DOHH2 (cell line): ENCODE measurements around the gene RBM3.

Experiments
- H3F3A ChIP-seq: fragments of 200-600 bp; sonication (generic), shearing (Covaris generic); 2 replicates; pipeline ENCODE4 v1.6.0; 2016; ENCODE audit warnings: antibody characterized with exemption, mild to moderate bottlenecking; ENCODE audit not compliant: control insufficient read depth, insufficient read depth
- H3K27ac ChIP-seq: fragments of 200-600 bp; sonication (generic); 2 replicates; pipeline ENCODE4 v1.5.1; 2014; ENCODE audit warnings: low read depth, mild to moderate bottlenecking, low read length, moderate library complexity
- H3K27me3 ChIP-seq: fragments of 200-600 bp; sonication (generic); 2 replicates; pipeline ENCODE4 v1.6.1; 2014; ENCODE audit warnings: mild to moderate bottlenecking, low read length, mixed read lengths; ENCODE audit not compliant: control insufficient read depth
- H3K36me3 ChIP-seq: fragments of 200-600 bp; sonication (generic); 2 replicates; pipeline ENCODE4 v1.6.1; 2014; ENCODE audit warnings: mild to moderate bottlenecking, low read length, moderate library complexity, mixed read lengths; ENCODE audit not compliant: control insufficient read depth
- H3K4me1 ChIP-seq: fragments of 200-600 bp; sonication (generic); 2 replicates; pipeline ENCODE4 v1.6.1; 2014; ENCODE audit warnings: mild to moderate bottlenecking, low read length, mixed read lengths; ENCODE audit not compliant: control insufficient read depth
- H3K4me2 ChIP-seq: fragments of 200-600 bp; sonication (generic); 2 replicates; pipeline ENCODE4 v1.6.0; 2014; ENCODE audit warnings: mild to moderate bottlenecking, low read length, moderate library complexity
- H3K4me3 ChIP-seq: fragments of 200-600 bp; sonication (generic); 2 replicates; pipeline ENCODE4 v1.5.1; 2014; ENCODE audit warnings: mild to moderate bottlenecking, low read length, mixed read lengths
- H3K79me2 ChIP-seq: fragments of 200-600 bp; sonication (generic); 2 replicates; pipeline ENCODE4 v1.6.1; 2014; ENCODE audit warnings: mild to moderate bottlenecking, low read length, mixed read lengths; ENCODE audit not compliant: control insufficient read depth
- H3K9me2 ChIP-seq: fragments of 200-600 bp; sonication (generic); replicated peaks from 2 replicates; pipeline ENCODE4 v1.6.1; 2014; ENCODE audit warnings: mild to moderate bottlenecking, low read length, mixed read lengths; ENCODE audit not compliant: control insufficient read depth
- H3K9me3 ChIP-seq: fragments of 200-600 bp; sonication (generic); 2 replicates; pipeline ENCODE4 v1.6.1; 2014; ENCODE audit warnings: antibody characterized with exemption, low read length, mixed read lengths; ENCODE audit not compliant: control insufficient read depth, insufficient read depth
- H4K20me1 ChIP-seq: fragments of 200-600 bp; sonication (generic); 2 replicates; pipeline ENCODE4 v1.6.0; 2014; ENCODE audit warnings: low read depth, mild to moderate bottlenecking, antibody characterized with exemption, low read length, moderate library complexity; ENCODE audit not compliant: control insufficient read depth, insufficient read depth
- EZH2phosphoT487 ChIP-seq: fragments of 200-600 bp; sonication (generic); IDR thresholded peaks from 2 replicates; pipeline ENCODE4 v1.6.1; 2017; ENCODE audit warnings: borderline replicate concordance, mild to moderate bottlenecking, antibody characterized with exemption, low read length, moderate library complexity, mixed read lengths
- TF ChIP-seq, protein P1 (sequence below): fragments of 200-600 bp; sonication (generic); IDR thresholded peaks from one replicate; pipeline ENCODE4 v1.5.1; 2014; ENCODE audit warnings: antibody characterized with exemption, mild to moderate bottlenecking, low read depth, low read length; ENCODE audit not compliant: poor library complexity, severe bottlenecking

Gene RBM3

GRCh38 chrX:48599341-48599740 is 25.1 kb downstream of the RBM3 start:
- TF ChIP-seq, protein P1, sequence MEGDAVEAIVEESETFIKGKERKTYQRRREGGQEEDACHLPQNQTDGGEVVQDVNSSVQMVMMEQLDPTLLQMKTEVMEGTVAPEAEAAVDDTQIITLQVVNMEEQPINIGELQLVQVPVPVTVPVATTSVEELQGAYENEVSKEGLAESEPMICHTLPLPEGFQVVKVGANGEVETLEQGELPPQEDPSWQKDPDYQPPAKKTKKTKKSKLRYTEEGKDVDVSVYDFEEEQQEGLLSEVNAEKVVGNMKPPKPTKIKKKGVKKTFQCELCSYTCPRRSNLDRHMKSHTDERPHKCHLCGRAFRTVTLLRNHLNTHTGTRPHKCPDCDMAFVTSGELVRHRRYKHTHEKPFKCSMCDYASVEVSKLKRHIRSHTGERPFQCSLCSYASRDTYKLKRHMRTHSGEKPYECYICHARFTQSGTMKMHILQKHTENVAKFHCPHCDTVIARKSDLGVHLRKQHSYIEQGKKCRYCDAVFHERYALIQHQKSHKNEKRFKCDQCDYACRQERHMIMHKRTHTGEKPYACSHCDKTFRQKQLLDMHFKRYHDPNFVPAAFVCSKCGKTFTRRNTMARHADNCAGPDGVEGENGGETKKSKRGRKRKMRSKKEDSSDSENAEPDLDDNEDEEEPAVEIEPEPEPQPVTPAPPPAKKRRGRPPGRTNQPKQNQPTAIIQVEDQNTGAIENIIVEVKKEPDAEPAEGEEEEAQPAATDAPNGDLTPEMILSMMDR, result no peak
- no peak for TF ChIP-seq EZH2phosphoT487
- H4K20me1 ChIP-seq, result no peaks in the 10 kb centered on the region
- H3K9me2 ChIP-seq, result no peaks in the 10 kb centered on the region
- no peaks in the 10 kb centered on the region for H3K27me3 ChIP-seq
- H3F3A ChIP-seq, result no peaks in the 10 kb centered on the region
- no peaks in the 10 kb centered on the region for H3K9me3 ChIP-seq
- no peak overlapping the region for H3K4me2 ChIP-seq
- H3K4me3 ChIP-seq, result no peak overlapping the region
- peaks cover 11% of the 10 kb centered on the region for H3K4me1 ChIP-seq
- H3K27ac ChIP-seq, result no peak overlapping the region
- H3K36me3 ChIP-seq, result peaks cover 5% of the 10 kb centered on the region
- 0 out of 2 replicates have a peak, but pooled peaks cover 2% of the 10 kb centered on the region for H3K79me2 ChIP-seq

DNA sequence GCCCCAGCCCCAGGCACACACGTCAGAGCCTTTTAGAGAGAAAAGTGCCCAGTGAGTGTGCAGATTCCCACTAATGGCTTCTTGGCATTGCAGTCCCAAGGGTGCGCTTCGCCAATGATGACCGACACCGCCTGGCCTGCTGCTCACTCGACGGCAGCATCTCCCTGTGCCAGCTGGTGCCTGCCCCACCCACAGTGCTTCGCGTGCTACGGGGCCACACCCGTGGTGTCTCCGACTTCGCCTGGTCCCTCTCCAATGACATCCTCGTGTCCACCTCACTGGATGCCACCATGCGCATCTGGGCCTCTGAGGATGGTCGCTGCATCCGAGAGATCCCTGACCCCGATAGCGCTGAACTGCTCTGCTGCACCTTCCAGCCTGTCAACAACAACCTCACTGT is 25.9 kb downstream of the RBM3 start:
- H4K20me1 ChIP-seq, result no peaks in the 10 kb centered on the region
- H3K9me2 ChIP-seq, result no peaks in the 10 kb centered on the region
- H3F3A ChIP-seq, result no peaks in the 10 kb centered on the region
- H3K4me2 ChIP-seq, result no peak overlapping the region
- no peak overlapping the region for H3K4me3 ChIP-seq
- no peaks in the 10 kb centered on the region for H3K9me3 ChIP-seq
- no peak for TF ChIP-seq EZH2phosphoT487
- TF ChIP-seq, protein P1, result no peak
- H3K27me3 ChIP-seq, result no peaks in the 10 kb centered on the region
- H3K79me2 ChIP-seq, result 0 out of 2 replicates have a peak, but pooled peaks cover 2% of the 10 kb centered on the region
- no peak overlapping the region for H3K27ac ChIP-seq
- H3K4me1 ChIP-seq, result peaks cover 11% of the 10 kb centered on the region
- H3K36me3 ChIP-seq, result peaks cover 5% of the 10 kb centered on the region

DNA sequence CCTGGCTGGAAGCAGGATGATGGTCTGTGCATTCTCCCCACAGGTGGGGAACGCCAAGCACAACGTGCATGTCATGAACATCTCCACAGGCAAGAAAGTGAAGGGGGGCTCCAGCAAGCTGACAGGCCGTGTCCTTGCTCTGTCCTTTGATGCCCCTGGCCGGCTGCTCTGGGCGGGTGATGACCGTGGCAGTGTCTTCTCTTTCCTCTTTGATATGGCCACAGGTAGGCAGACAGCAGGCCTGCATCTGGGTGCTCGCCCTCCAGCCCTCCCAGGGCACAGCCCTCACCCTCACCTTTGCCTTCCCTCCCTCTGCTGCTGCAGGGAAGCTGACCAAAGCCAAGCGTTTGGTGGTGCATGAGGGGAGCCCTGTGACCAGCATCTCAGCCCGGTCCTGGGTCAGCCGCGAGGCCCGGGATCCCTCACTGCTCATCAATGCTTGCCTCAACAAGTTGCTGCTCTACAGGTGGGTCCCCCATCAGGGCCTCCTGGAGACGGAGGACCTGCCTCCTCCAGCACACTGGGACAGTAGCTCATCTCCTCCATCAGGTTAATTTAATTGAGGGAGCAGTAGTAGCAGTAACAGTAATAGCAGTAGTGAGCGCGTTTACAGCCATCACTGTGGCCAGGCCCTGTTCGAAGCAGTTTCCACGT is 27.6 kb downstream of the RBM3 start:
- Histone ChIP-seq H3K27ac (no peak overlapping the region), H3K27me3 (no peaks in the 10 kb centered on the region), H3F3A (no peaks in the 10 kb centered on the region), H3K4me2 (no peak overlapping the region), H3K9me3 (no peaks in the 10 kb centered on the region), H3K79me2 (0 out of 2 replicates have a peak, but pooled peaks cover 2% of the 10 kb centered on the region), H3K9me2 (no peaks in the 10 kb centered on the region), H3K4me1 (peaks cover 9% of the 10 kb centered on the region), H4K20me1 (no peaks in the 10 kb centered on the region), H3K36me3 (peaks cover 5% of the 10 kb centered on the region), H3K4me3 (no peak overlapping the region)
- TF ChIP-seq EZH2phosphoT487, result no peak
- TF ChIP-seq, protein P1, result no peak
